Transverse colon (tissue), 3 donors: Measurements from ENCODE around the gene MAPKAPK2.

Source experiments
- EP300 ChIP-seq: sonication (generic); formaldehyde crosslinking; IDR thresholded peaks from one replicate; pipeline ENCODE4 v1.6.1; 2017; ENCODE audit warnings: antibody characterized with exemption, low read depth
- POLR2AphosphoS5 ChIP-seq, 3 donors: sonication (generic); formaldehyde crosslinking; IDR thresholded peaks; one replicate each; pipeline ENCODE4 v1.6.1; 2016; ENCODE audit warnings: antibody characterized with exemption in 3 of 3

GRCh38 chr1:206728697-206728987 lies 43.9 kb downstream of the MAPKAPK2 start:
- TF ChIP-seq POLR2AphosphoS5 (IDR thresholded peaks at IDR 0.05) (no peak), EP300 (no peak)
